ENCODE measurements around the gene USP6NL.

USP6NL gene

GRCh38 chr10:11510736-11511135 lies 100.7 kb downstream of the USP6NL start:
- H3K4me3 ChIP-seq (replicated peaks; ENCODE audit: insufficient read depth, low read length) = no peak overlapping the region
- H3K27ac ChIP-seq (replicated peaks) = no peak overlapping the region
- no peak for DNase-seq (ENCODE audit: low read depth in 1 of 2, low spot score in 1 of 2)
- TF ChIP-seq SPI1 (IDR thresholded peaks at IDR 0.05; ENCODE audit: borderline replicate concordance, low read depth) (no peak), POLR2AphosphoS5 (IDR thresholded peaks at IDR 0.05; ENCODE audit: low read depth) (no peak), REST (IDR thresholded peaks at IDR 0.05; ENCODE audit: insufficient replicate concordance, low read depth) (no peak), GABPA (IDR thresholded peaks at IDR 0.05; ENCODE audit: low read depth) (no peak)
- TF ChIP-seq, protein P1, sequence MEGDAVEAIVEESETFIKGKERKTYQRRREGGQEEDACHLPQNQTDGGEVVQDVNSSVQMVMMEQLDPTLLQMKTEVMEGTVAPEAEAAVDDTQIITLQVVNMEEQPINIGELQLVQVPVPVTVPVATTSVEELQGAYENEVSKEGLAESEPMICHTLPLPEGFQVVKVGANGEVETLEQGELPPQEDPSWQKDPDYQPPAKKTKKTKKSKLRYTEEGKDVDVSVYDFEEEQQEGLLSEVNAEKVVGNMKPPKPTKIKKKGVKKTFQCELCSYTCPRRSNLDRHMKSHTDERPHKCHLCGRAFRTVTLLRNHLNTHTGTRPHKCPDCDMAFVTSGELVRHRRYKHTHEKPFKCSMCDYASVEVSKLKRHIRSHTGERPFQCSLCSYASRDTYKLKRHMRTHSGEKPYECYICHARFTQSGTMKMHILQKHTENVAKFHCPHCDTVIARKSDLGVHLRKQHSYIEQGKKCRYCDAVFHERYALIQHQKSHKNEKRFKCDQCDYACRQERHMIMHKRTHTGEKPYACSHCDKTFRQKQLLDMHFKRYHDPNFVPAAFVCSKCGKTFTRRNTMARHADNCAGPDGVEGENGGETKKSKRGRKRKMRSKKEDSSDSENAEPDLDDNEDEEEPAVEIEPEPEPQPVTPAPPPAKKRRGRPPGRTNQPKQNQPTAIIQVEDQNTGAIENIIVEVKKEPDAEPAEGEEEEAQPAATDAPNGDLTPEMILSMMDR (IDR thresholded peaks at IDR 0.05; ENCODE audit: insufficient read depth, low read length) = no peak
- H3K27me3 ChIP-seq (ENCODE audit: insufficient read depth, poor library complexity, severe bottlenecking) = no peaks in the 10 kb centered on the region

DNA sequence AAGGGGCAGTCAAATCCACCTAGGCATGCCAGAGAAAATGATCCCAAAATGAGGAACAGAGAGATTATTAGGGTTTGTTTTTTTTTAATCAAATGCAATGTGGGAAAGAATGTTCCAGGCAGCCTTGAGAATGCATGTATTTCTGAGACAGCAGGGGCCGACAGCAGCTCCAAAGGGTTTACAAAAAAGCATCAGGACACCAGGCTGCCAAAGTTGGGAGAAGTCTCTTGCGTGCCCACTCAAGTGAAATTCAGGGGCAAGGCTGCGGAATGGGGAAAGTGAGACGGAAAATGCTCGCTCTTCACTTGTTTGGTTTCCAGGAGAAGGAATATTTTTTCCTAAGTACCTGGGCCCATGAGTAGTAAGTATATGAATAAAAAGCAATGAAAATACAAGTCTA lies 101.2 kb downstream of the USP6NL start:
- TF ChIP-seq, protein P1 (IDR thresholded peaks at IDR 0.05; ENCODE audit: insufficient read depth, low read length) = no peak
- TF ChIP-seq POLR2AphosphoS5 (IDR thresholded peaks at IDR 0.05; ENCODE audit: low read depth) (no peak), GABPA (IDR thresholded peaks at IDR 0.05; ENCODE audit: low read depth) (no peak), SPI1 (IDR thresholded peaks at IDR 0.05; ENCODE audit: borderline replicate concordance, low read depth) (no peak)
- no peaks in the 10 kb centered on the region for H3K27me3 ChIP-seq (ENCODE audit: insufficient read depth, poor library complexity, severe bottlenecking)
- DNase-seq (ENCODE audit: low read depth in 1 of 2, low spot score in 1 of 2) = no peak
- no peak overlapping the region for H3K4me3 ChIP-seq (replicated peaks; ENCODE audit: insufficient read depth, low read length)
- H3K27ac ChIP-seq (replicated peaks) = no peak overlapping the region

- TF ChIP-seq SPI1 (IDR thresholded peaks at IDR 0.05; ENCODE audit: borderline replicate concordance, low read depth) = no peak
Observed at GRCh38 chr10:11509036-11509435, 102.4 kb downstream of the USP6NL start.

DNA sequence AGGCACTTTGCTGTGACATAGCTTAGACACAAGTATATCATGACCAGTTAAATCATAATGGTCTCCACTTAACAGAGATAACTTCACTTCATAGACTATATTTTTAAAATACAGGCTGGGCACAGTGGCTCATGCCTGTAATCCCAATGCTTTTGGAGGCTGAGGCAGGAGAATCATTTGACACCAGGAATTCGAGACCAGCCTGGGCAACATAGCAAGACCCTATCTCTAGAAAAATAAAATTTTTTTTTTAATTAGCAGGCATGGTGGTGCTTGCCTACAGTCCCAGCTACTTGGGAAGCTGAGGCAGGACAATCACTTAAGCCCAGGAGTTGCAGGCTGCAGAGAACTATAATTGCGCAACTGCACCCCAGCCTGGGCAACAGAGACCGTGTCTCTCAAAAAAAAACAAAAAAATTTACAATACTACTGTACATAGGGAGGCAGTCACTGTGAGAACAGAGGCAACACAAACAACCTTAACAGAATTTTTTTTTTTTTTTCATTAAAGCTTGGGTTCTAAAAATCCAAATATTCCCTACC lies 105.1 kb downstream of the USP6NL start:
- DNase-seq (ENCODE audit: low read depth in 1 of 2, low spot score in 1 of 2) = no peak
- Histone ChIP-seq H3K4me3 (replicated peaks; ENCODE audit: insufficient read depth, low read length) (no peak overlapping the region), H3K27me3 (ENCODE audit: insufficient read depth, poor library complexity, severe bottlenecking) (no peaks in the 10 kb centered on the region), H3K27ac (replicated peaks) (no peak overlapping the region)
- TF ChIP-seq GABPA (IDR thresholded peaks at IDR 0.05; ENCODE audit: low read depth) (no peak), REST (IDR thresholded peaks at IDR 0.05; ENCODE audit: insufficient replicate concordance, low read depth) (no peak), SPI1 (IDR thresholded peaks at IDR 0.05; ENCODE audit: borderline replicate concordance, low read depth) (no peak), POLR2AphosphoS5 (IDR thresholded peaks at IDR 0.05; ENCODE audit: low read depth) (no peak)
- TF ChIP-seq, protein P1 (IDR thresholded peaks at IDR 0.05; ENCODE audit: insufficient read depth, low read length) = no peak

More at GRCh38 chr10:11509036-11509435, 102.4 kb downstream of the USP6NL start:
- Histone ChIP-seq H3K27ac (replicated peaks) (no peak overlapping the region), H3K27me3 (ENCODE audit: insufficient read depth, poor library complexity, severe bottlenecking) (no peaks in the 10 kb centered on the region), H3K4me3 (replicated peaks; ENCODE audit: insufficient read depth, low read length) (no peak overlapping the region)
- DNase-seq (ENCODE audit: low read depth in 1 of 2, low spot score in 1 of 2) = no peak

Measured in HL-60 (cell line).